Activated CD4-positive, alpha-beta T cell treated with anti-CD3 and anti-CD28 coated beads for 48 hours (primary cell): Measurements from ENCODE around the gene PACRG.

Source experiments
- DNase-seq: peaks from one replicate; pipeline ENCODE4 v3.0.0-alpha.2; 2020

Gene PACRG

GRCh38 chr6:163341224-163342061 is 613.7 kb downstream of the PACRG start:
- no peak for DNase-seq

DNA sequence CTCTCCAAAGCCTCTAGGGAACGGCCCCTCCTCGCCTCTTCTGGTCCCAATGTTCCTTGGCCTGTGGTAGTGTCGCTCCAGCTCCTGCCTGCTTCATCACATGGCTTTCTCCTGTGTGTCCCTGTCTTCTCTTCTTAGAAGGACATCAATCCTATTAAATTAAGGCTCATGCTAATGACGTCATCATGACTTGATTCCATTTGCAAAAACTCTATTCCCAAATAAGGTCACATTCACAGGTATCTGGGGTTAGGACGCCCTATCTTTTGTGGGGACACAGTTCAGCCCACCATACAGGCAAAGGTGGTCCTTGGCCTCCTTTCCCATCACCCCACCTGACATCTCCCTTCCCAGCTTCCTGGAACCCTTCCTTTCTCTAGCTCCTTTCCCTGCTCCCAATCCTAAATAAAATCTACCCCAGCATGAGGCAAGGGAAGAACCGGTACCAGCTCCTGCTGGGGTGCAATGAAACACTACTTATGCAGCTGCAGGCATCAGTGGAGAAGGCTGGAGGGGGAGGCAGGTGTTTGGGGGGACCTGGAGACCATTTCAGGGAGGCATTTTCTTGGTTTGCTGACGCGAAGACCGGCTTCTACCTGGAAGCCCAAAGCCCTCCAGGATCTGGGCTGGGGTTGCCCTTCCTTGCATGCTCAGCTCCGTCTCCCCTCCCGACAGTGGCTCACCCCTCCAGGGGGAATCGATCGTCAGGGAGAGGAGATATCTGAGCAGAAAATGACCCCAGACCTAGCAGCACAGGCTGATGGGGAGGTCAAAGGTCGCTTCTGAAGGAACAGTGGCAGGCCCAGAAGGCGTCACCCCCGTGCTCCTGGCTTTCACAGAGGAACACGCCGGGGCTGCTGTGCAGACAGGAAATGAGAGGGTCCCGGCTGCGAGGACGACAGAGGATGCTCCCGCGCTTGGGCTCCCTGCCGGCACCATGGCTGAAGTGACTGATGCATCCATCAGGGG is 615.1 kb downstream of the PACRG start:
- DNase-seq = no peak

- DNase-seq = no peak
These were observed 615.8 kb downstream of the PACRG start for GRCh38 chr6:163343609-163344008.

DNA sequence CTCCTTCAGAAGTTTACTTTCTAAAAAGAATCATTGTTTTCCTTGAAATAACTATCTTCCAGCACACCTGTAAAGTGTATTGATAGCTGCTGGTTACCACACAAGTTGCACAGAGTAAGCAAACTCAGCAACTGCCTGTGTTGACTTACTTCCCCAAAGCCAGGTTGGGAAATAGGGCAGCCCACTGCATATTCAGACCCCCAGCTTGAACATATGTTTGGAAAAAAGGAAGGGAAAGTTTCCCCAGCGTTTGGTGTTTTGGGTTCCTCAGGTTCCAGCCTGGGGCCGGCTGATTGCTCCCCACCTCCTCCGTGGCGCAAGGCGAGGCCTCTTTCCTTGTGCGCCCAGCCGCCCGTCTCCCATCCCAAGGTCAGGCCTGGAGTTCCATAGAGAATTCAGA is 616.6 kb downstream of the PACRG start:
- DNase-seq = no peak

DNA sequence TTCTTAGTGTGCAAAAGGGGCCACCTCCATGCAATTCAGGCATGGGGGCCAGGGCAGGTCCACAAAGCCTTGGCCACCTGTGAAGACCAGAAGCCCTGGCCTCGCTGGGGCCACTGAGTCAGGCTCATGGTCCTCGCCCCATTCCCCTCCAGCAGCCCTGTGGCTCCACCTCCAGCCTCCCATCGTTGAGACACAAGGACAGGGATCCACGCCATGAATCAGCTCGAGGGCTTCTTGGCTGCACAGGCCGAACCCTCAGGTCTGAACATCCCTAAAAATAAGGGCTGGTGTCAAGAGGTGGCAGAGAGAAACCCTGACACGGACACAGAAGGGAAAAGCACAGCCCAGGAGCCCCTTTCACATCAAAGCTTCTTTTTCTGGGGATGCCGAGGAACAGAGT is 618.2 kb downstream of the PACRG start:
- no peak for DNase-seq

GRCh38 chr6:163346497-163346961 is 618.8 kb downstream of the PACRG start:
- no peak for DNase-seq

DNA sequence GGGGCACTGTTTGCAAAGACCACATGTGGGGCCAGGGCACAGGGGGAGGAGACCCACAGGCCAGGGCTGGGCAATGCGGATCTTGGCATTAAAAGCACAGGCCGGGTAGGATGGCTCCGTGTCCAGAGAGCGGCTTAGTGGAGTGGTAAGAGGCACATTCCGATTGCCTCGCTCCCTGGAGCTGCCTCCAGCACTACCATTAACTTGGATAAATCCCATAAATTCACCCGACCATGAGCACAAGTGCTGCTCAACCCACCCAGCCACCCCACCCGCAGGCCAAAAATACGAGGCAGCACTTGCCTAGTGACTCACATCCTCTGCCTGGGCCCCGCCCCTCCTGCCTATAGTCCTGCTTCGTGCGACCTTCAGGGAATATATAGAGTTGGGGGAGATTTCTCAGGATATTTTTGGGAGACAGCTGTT is 619.3 kb downstream of the PACRG start:
- no peak for DNase-seq

DNA sequence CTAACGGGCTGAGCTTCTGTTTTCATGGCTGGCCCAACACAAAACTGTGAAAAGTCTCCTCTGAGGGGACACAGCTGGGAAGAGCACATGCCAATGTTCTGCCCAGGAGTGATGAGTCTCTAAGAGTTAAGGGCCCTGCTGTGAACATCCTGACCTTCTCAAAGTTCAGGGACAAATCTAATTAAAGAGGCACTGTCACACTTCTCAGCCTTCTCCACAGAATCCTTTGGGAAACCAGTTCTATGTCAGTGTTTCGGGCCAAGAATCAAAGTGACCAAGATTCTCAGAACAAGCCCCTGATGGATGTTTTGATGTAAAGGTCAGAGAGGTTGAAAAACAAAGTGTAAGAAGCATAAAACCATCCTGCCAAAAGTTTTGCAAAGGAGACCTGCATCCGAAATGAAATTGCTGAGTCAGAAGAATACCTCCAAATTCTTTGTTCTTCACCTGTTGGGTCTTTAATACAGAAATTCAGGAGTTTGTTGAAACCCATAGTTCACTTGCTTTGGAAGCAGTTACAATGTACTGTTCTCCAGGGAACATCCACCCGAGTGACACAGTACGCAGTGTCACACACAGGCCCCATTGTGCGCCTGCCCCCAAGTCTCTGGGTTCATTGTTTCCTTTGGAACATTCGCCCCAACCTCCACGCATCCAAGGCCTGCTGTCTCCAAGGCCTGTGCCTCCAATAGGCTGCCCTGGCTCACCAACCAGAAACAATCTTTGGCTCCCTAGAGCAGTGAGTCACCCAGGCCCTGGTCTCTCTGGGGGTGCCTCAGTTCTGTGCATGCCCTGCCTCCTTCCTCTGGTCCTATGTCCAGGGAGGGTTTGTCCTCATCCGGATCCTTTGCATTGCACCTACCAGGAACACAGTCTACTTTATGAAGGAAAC is 621.3 kb downstream of the PACRG start:
- DNase-seq = no peak

DNA sequence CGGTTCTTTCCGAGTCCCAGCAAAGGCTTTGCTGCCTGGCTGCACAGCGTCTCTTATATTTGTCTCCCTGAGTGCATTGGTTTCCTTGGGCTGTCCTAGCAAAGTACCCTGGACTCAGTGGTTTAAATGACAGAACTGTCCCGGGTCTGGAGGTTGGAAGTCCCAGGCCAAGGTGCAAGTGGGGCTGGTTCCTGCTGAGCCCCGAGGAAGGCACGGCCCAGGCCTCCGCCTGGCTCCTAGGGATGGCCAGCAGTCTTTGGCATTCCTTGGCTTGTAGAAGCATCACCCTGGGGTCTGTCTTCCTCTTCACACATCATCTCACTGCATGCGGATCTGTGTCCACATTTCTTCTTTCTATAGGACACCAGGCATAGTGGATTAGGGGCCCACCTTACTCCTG is 621.9 kb downstream of the PACRG start:
- DNase-seq = no peak

- no peak for DNase-seq
These were observed 623.2 kb downstream of the PACRG start for GRCh38 chr6:163351013-163351412.

DNA sequence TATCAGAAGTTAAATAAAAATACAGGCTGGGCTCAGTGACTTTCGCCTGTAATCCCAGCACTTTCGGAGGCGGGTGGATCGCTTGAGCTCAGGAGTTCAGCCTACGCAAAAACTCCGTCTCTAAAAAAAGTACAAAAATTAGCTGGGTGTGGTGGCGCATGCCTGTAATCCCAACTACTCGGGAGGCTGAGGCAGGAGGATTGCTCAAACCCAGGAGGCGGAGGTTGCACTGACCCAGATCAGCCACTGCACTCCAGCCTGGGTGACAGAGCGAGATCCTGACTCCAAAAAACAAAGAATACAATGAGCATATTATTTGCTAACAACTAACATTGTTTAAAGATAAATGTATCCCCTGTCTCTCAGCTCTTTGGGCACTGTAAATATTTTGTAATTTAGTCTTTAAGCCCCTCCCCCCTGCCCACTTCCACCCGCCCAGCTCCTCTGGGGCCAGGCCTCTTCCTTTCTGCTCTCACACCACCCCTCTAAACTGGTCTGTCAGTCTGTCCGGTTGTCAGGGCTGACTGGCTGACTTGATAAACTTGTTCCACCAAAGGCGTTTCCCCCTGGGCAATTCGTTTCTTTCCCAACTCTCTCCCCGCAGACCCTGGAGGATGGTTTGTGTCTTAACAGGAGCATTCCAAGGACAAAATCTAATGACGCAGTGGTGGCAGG is 624.4 kb downstream of the PACRG start:
- DNase-seq = no peak

DNA sequence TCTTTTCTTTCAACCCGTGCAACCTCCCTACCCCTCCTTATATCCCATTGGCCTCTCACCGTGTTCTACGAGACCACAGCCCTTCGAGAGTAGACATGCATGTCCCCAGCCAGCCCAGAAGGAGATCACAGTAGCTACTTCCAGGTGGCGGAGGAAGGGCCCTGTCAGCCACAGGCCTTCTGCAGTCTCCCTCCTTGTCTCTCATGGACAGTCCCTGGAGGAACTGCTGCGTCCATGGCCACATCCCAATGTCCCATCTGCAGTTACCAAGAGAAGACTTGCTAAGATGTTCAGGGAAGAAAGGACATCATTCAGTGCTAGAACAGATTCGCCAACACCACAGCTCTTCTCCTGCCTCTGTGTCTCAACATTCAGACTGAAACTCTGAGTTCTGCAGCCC is 625.2 kb downstream of the PACRG start:
- DNase-seq = no peak

GRCh38 chr6:163354085-163354484 is 626.3 kb downstream of the PACRG start:
- DNase-seq = no peak

GRCh38 chr6:163354761-163355425 is 627.1 kb downstream of the PACRG start:
- no peak for DNase-seq

- no peak for DNase-seq
These were observed 627.7 kb downstream of the PACRG start for GRCh38 chr6:163355426-163355991.

GRCh38 chr6:163356324-163356723 is 628.5 kb downstream of the PACRG start:
- DNase-seq = no peak

- no peak for DNase-seq
These were observed 629.0 kb downstream of the PACRG start for GRCh38 chr6:163356743-163357142.

DNA sequence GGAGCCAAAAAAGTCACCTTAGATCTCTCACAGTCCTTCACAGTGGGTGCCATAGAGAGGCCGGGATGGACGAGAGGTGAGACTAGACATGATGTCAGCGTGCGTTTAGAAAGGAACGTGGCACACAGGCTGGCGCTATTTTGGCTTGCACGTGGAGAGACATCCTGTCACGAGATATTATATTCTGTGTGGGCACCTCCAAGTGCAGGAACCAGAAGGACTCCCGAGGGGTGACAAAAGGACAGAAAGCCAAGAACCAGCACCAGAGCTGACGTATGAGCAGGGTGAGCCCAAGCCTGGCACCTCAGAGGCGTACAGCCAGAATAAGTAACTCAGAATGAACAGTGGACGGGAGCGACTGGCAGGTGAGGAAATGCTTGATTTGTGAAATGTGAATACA is 636.9 kb downstream of the PACRG start:
- no peak for DNase-seq
